ENCODE data around the gene OLFM2. TPM values are rescaled to one million over a fixed set of nuclear protein-coding genes. Genes with fewer than 3 reads are reported as not detected.

Gene OLFM2
- polyA plus RNA-seq, 1 donor from 2014 or later = 68.6 TPM

DNA sequence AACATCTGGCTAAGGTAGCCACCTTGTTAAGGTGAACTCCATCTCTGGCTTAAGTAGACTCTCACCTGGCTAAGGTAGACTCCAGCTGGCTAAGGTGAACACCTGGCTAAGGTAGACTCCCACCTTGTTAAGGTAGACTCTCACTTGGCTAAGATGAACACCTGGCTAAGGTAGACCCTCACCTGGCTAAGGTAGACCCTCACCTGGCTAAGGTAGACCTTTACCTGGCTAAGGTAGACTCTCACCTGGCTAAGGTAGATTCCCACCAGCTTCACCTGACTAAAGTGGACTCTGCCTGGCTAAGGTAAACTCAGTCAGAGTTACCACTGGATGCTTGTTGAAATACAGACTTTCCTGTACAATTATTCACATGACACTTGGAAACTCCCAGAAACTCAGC is 77.5 kb downstream of the OLFM2 start:
- H3K36me3 ChIP-seq (ENCODE audit: insufficient read depth, low read length) = peaks cover 7% of the 10 kb centered on the region
- TF ChIP-seq SMC3 (conservative IDR thresholded peaks at IDR 0.05; ENCODE audit: poor library complexity) (no peak), RAD21 (conservative IDR thresholded peaks at IDR 0.05) (no peak), POLR2AphosphoS5 (IDR thresholded peaks at IDR 0.05) (no peak), EP300 (conservative IDR thresholded peaks at IDR 0.05; ENCODE audit: poor library complexity, severe bottlenecking) (no peak), TAF1 (IDR thresholded peaks at IDR 0.05; ENCODE audit: low read depth) (no peak), EZH2 (IDR thresholded peaks at IDR 0.05; ENCODE audit: borderline replicate concordance, insufficient read depth, low read length, poor library complexity, severe bottlenecking) (no peak), MXI1 (conservative IDR thresholded peaks at IDR 0.05; ENCODE audit: poor library complexity, severe bottlenecking) (no peak)
- TF ChIP-seq, protein P1, sequence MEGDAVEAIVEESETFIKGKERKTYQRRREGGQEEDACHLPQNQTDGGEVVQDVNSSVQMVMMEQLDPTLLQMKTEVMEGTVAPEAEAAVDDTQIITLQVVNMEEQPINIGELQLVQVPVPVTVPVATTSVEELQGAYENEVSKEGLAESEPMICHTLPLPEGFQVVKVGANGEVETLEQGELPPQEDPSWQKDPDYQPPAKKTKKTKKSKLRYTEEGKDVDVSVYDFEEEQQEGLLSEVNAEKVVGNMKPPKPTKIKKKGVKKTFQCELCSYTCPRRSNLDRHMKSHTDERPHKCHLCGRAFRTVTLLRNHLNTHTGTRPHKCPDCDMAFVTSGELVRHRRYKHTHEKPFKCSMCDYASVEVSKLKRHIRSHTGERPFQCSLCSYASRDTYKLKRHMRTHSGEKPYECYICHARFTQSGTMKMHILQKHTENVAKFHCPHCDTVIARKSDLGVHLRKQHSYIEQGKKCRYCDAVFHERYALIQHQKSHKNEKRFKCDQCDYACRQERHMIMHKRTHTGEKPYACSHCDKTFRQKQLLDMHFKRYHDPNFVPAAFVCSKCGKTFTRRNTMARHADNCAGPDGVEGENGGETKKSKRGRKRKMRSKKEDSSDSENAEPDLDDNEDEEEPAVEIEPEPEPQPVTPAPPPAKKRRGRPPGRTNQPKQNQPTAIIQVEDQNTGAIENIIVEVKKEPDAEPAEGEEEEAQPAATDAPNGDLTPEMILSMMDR (IDR thresholded peaks at IDR 0.05; ENCODE audit: poor library complexity, severe bottlenecking) = no peak
- TF ChIP-seq, protein P2, sequence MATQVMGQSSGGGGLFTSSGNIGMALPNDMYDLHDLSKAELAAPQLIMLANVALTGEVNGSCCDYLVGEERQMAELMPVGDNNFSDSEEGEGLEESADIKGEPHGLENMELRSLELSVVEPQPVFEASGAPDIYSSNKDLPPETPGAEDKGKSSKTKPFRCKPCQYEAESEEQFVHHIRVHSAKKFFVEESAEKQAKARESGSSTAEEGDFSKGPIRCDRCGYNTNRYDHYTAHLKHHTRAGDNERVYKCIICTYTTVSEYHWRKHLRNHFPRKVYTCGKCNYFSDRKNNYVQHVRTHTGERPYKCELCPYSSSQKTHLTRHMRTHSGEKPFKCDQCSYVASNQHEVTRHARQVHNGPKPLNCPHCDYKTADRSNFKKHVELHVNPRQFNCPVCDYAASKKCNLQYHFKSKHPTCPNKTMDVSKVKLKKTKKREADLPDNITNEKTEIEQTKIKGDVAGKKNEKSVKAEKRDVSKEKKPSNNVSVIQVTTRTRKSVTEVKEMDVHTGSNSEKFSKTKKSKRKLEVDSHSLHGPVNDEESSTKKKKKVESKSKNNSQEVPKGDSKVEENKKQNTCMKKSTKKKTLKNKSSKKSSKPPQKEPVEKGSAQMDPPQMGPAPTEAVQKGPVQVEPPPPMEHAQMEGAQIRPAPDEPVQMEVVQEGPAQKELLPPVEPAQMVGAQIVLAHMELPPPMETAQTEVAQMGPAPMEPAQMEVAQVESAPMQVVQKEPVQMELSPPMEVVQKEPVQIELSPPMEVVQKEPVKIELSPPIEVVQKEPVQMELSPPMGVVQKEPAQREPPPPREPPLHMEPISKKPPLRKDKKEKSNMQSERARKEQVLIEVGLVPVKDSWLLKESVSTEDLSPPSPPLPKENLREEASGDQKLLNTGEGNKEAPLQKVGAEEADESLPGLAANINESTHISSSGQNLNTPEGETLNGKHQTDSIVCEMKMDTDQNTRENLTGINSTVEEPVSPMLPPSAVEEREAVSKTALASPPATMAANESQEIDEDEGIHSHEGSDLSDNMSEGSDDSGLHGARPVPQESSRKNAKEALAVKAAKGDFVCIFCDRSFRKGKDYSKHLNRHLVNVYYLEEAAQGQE (IDR thresholded peaks at IDR 0.05; ENCODE audit: borderline replicate concordance) = no peak
- H3K27me3 ChIP-seq (ENCODE audit: insufficient read depth, low read depth, low read length) = no peaks in the 10 kb centered on the region
- no peaks in the 10 kb centered on the region for H3F3A ChIP-seq (ENCODE audit: insufficient read depth, low read length, poor library complexity, severe bottlenecking)
- no peaks in the 10 kb centered on the region for H3K9me2 ChIP-seq (ENCODE audit: insufficient read depth, low read length)
- no peak overlapping the region for H3K27ac ChIP-seq (ENCODE audit: low read length)
- no peak overlapping the region for H3K4me2 ChIP-seq (ENCODE audit: low read length)
- H4K20me1 ChIP-seq (ENCODE audit: insufficient read depth) = no peaks in the 10 kb centered on the region
- no peak overlapping the region for H2AFZ ChIP-seq (ENCODE audit: low read depth, low read length)
- no peak overlapping the region for H3K9ac ChIP-seq (ENCODE audit: low read length)
- no peaks in the 10 kb centered on the region for H3K79me2 ChIP-seq (replicated peaks; ENCODE audit: insufficient read depth, low read length)
- no peak overlapping the region for H3K4me3 ChIP-seq (ENCODE audit: low read length)
- H3K9me3 ChIP-seq (ENCODE audit: low read length) = no peaks in the 10 kb centered on the region

DNA sequence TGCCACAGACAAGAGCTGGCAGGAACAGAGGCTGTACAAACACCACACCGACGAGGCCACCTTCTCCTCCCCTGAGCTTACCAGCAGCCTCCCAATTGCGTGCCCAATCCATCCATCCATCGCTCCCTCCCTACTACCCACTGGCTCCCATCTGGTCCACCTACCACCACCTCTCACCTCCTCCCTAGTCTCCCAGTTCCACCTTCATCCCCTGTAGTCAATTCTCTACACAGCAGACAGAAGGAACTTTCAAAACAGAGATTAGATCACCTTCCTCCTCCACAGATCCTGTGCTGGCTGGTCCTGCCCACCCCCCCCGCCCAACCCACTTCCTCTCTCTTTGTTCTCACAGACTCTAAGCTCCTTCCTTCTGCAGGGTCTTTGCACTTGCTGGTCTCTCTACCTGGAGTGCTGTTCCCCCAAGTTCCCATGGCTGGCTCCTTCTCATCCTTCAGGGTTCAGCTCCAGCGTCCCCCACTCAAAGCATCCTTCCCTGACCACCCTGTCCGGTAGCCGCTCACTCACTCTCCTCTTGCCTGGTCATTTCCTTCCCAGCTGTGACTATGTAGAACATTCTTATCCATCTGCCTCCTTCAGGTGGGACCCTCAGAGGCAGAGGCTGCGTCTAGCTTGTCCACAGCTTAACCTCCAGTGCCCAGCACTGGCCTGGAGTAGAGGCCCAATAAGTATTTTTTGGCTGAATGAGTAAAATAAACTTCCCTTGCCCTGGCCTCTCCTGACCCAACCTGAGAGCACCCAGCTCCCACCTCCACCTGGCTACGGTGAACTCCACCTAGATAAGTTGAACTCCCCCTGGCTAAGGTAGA is 78.2 kb downstream of the OLFM2 start:
- Histone ChIP-seq H3K9me2 (ENCODE audit: insufficient read depth, low read length) (no peaks in the 10 kb centered on the region), H3K27me3 (ENCODE audit: insufficient read depth, low read depth, low read length) (no peaks in the 10 kb centered on the region), H3K4me2 (ENCODE audit: low read length) (no peak overlapping the region), H3K4me3 (ENCODE audit: low read length) (no peak overlapping the region), H4K20me1 (ENCODE audit: insufficient read depth) (no peaks in the 10 kb centered on the region), H3F3A (ENCODE audit: insufficient read depth, low read length, poor library complexity, severe bottlenecking) (no peaks in the 10 kb centered on the region), H3K9ac (ENCODE audit: low read length) (no peak overlapping the region), H3K79me2 (replicated peaks; ENCODE audit: insufficient read depth, low read length) (no peaks in the 10 kb centered on the region), H3K36me3 (ENCODE audit: insufficient read depth, low read length) (peaks cover 7% of the 10 kb centered on the region), H3K9me3 (ENCODE audit: low read length) (no peaks in the 10 kb centered on the region), H3K27ac (ENCODE audit: low read length) (no peak overlapping the region), H2AFZ (ENCODE audit: low read depth, low read length) (no peak overlapping the region)
- TF ChIP-seq TAF1 (IDR thresholded peaks at IDR 0.05; ENCODE audit: low read depth) (no peak), MXI1 (conservative IDR thresholded peaks at IDR 0.05; ENCODE audit: poor library complexity, severe bottlenecking) (no peak), EP300 (conservative IDR thresholded peaks at IDR 0.05; ENCODE audit: poor library complexity, severe bottlenecking) (no peak), SMC3 (conservative IDR thresholded peaks at IDR 0.05; ENCODE audit: poor library complexity) (no peak), POLR2AphosphoS5 (IDR thresholded peaks at IDR 0.05) (no peak), EZH2 (IDR thresholded peaks at IDR 0.05; ENCODE audit: borderline replicate concordance, insufficient read depth, low read length, poor library complexity, severe bottlenecking) (no peak), RAD21 (conservative IDR thresholded peaks at IDR 0.05) (no peak)
- TF ChIP-seq, protein P2 (IDR thresholded peaks at IDR 0.05; ENCODE audit: borderline replicate concordance) = no peak
- TF ChIP-seq, protein P1 (IDR thresholded peaks at IDR 0.05; ENCODE audit: poor library complexity, severe bottlenecking) = no peak
